ENCODE data around the gene KRTAP5-3. TPM values are rescaled to one million over a fixed set of nuclear protein-coding genes. Genes with fewer than 3 reads are reported as not detected.
A peak's percentile ranks its signal among the peaks of the same experiment; 100 is the strongest.

The KRTAP5-3 gene
- total and polyA plus RNA-seq, 2 of the 8 experiments (the other 6 are each of a cell fraction or from before 2014, with no cell fraction given), result not detected

- Histone ChIP-seq H3K9me3 (ENCODE audit: insufficient read depth in 2 of 2, low read depth in 1 of 2, low read length in 1 of 2) (peaks cover 0 to 6% of the 10 kb centered on the region in 2 experiments; a peak in 2 of 4 replicates), H2BK5ac (ENCODE audit: low read depth, low read length) (no peak overlapping the region), H4K5ac (ENCODE audit: insufficient read length, low read depth, low read length) (no peak overlapping the region), H3K14ac (ENCODE audit: insufficient read length) (no peak overlapping the region), H2BK20ac (ENCODE audit: low read length) (no peak overlapping the region), H3K27me3 (replicated peaks in 1 of 4; ENCODE audit: control insufficient read depth in 3 of 4, extremely low read depth in 1 of 4, insufficient read depth in 3 of 4, low read length in 3 of 4) (peaks cover 18 to 44% (median 42%) of the 10 kb centered on the region in 4 experiments), H2BK12ac (ENCODE audit: low read depth, low read length) (no peak overlapping the region), H3K23ac (ENCODE audit: insufficient read length) (no peak overlapping the region), H3K79me1 (ENCODE audit: low read depth, low read length) (no peaks in the 10 kb centered on the region), H3K27ac (ENCODE audit: low read depth, low read length) (no peak overlapping the region), H3K18ac (ENCODE audit: extremely low read depth, low read length) (no peak overlapping the region), H4K91ac (replicated peaks; ENCODE audit: insufficient read length, low read length) (no peak overlapping the region), H2BK15ac (ENCODE audit: low read length) (no peak overlapping the region), H4K20me1 (replicated peaks in 1 of 2; ENCODE audit: control insufficient read depth in 1 of 2, insufficient read depth in 2 of 2, low read length in 2 of 2) (peaks cover 2 to 10% of the 10 kb centered on the region in 2 experiments), H3K79me2 (ENCODE audit: control insufficient read depth in 1 of 2, insufficient read depth in 2 of 2, low read length in 2 of 2) (no peaks in the 10 kb centered on the region), H4K8ac (ENCODE audit: extremely low read depth, insufficient read depth, low read length) (no peak overlapping the region), H2AK5ac (ENCODE audit: low read depth, low read length) (no peak overlapping the region), H3K23me2 (ENCODE audit: low read depth, low read length) (no peaks in the 10 kb centered on the region; the same call in 1 of the 2 replicates), H3K4me1 (replicated peaks in 1 of 4; ENCODE audit: control insufficient read depth in 3 of 4, insufficient read depth in 4 of 4, low read length in 3 of 4) (peaks cover 0 to 25% (median 13%) of the 10 kb centered on the region in 4 experiments; a peak in 6 of 7 replicates), H3K9ac (replicated peaks in 1 of 4; ENCODE audit: extremely low read depth in 1 of 4, low read depth in 3 of 4, low read length in 3 of 4) (no peak overlapping the region), H2BK120ac (replicated peaks; ENCODE audit: low read depth, low read length) (no peak overlapping the region), H2AFZ (ENCODE audit: low read length) (no peak overlapping the region), H3K4ac (replicated peaks; ENCODE audit: insufficient read length, low read depth, low read length) (no peak overlapping the region), H3K36me3 (ENCODE audit: control insufficient read depth in 2 of 4, insufficient read depth in 4 of 4, low read length in 3 of 4) (no peaks in the 10 kb centered on the region), H3K56ac (replicated peaks; ENCODE audit: insufficient read length, low read depth, low read length) (no peak overlapping the region), H3K4me3 (ENCODE audit: extremely low read depth in 1 of 4, insufficient read depth in 2 of 4, low read depth in 3 of 4, low read length in 4 of 4) (no peak overlapping the region), H3K4me2 (ENCODE audit: insufficient read depth in 1 of 2, low read depth in 2 of 2, low read length in 2 of 2) (peak overlapping the region in 1 of 2 experiments; percentile 79; a peak in 2 of 4 replicates)
- CTCF ChIA-PET (ENCODE audit: partially characterized antibody), result interaction anchor here (0.6 to 8.2 kb wide), 34 partner anchors 9 to 525 kb away, joined by 3 to 144 read pairs (median 4); partner anchors contain the start of genes KRTAP5-1, KRTAP5-2, KRTAP5-5 and SYT8
- POLR2A ChIA-PET (ENCODE audit: partially characterized antibody), result interaction anchor here (1.3 to 2.6 kb wide), 3 partner anchors 17 to 27 kb away, joined by 6 to 34 read pairs (median 6); no protein-coding TSS in a partner anchor
- FAIRE-seq (no peak), DNase-seq (ENCODE audit: low read depth in 1 of 2, low spot score in 2 of 2) (no peak)
- WGBS, 2 experiments (ENCODE audit: extremely low coverage in 1 of 2, insufficient coverage in 1 of 2, insufficient read length in 1 of 2, insufficient replicate concordance in 2 of 2, low coverage in 1 of 2, low lambda C conversion rate in 2 of 2, missing lambda C conversion rate in 1 of 2), result 39% methylated on average over 7 of the region's 7 CpGs; no CpG with 5 or more reads in 1 of the 2 experiments
- TF ChIP-seq YY1 (IDR thresholded peaks at IDR 0.05; ENCODE audit: low read depth, low read length) (no peak), SAP30 (IDR thresholded peaks at IDR 0.05; ENCODE audit: insufficient read depth, insufficient replicate concordance, low read length) (no peak), TAF7 (optimal IDR thresholded peaks at IDR 0.05; ENCODE audit: borderline replicate concordance, low read depth, low read length) (no peak), NANOG (IDR thresholded peaks at IDR 0.05; ENCODE audit: insufficient read depth, low read depth, low read length, poor library complexity, severe bottlenecking) (no peak), TBP (IDR thresholded peaks at IDR 0.05; ENCODE audit: low read depth, low read length) (no peak), SP1 (IDR thresholded peaks at IDR 0.05; ENCODE audit: low read depth, low read length) (no peak), TEAD4 (IDR thresholded peaks at IDR 0.05; ENCODE audit: low read depth, low read length) (no peak), CBX8 (IDR thresholded peaks at IDR 0.05; ENCODE audit: borderline replicate concordance, low read depth, low read length) (no peak), POU5F1 (IDR thresholded peaks at IDR 0.05; ENCODE audit: low read depth, low read length) (no peak), EP300 (IDR thresholded peaks at IDR 0.05; ENCODE audit: borderline replicate concordance in 1 of 2, low read depth in 2 of 2, low read length in 2 of 2) (no peak), SP4 (IDR thresholded peaks at IDR 0.05; ENCODE audit: low read length) (no peak), GABPA (IDR thresholded peaks at IDR 0.05; ENCODE audit: borderline replicate concordance, insufficient read depth, low read length) (no peak), BACH1 (IDR thresholded peaks at IDR 0.05; ENCODE audit: low read length) (no peak), RFX5 (IDR thresholded peaks at IDR 0.05; ENCODE audit: borderline replicate concordance, low read depth, low read length) (no peak), KDM1A (IDR thresholded peaks at IDR 0.05; ENCODE audit: borderline replicate concordance, low read length) (no peak)
Observed at GRCh38 chr11:1574933-1575242, 33.4 kb downstream of the KRTAP5-3 start.

All from H1 (cell line).